Stimulated activated CD8-positive, alpha-beta memory T cell treated with anti-CD3 and anti-CD28 coated beads, Interleukin-15, amount 100 ng/mL, for 1 hour (primary cell): ENCODE measurements around the gene RNF145.
A peak's percentile ranks its signal among the peaks of the same experiment; 100 is the strongest.

Experiments
- DNase-seq: peaks from one replicate; pipeline ENCODE4 v3.0.0-alpha.2; 2020; ENCODE audit warnings: low read depth

The RNF145 gene

DNA sequence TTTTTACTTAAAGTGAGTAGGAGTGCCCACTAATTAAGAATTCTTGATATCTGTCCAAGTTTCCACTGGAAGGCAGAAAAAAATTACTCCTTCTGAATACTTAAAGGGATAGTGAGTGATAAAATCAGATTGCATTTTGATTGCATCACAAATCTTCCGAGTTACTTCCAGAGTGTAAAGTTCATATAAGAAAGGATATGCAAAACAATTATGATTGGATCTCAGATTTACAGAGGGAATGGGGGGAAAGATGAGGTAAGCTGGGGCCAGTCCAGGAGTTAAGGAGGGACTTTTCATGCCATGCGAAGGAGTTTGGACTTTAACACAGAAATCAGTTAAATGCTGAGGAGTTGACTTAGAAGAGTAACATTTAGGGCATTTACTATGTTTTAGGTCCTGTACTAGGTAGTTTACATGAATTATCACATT lies 9.3 kb upstream of the RNF145 start:
- DNase-seq, result no peak

DNA sequence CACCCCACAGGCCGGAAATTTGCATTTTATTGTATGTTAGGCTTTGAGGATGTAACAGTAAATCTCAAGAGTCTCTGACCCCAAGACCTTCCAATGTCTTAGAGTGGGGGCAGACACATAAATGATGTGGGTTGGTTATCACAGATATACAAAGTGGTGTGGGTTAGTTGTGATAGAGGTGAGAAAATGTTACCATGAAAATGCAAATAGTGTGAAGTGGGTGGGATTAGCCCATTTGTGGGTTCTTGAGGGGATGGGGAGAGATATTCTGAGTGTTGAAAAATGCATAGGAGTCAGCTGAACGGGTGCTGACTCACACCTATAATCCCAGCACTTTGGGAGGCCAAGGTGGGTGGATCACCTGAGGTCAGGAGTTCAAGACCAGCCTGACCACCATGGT lies 7.9 kb upstream of the RNF145 start:
- DNase-seq, result no peak

DNA sequence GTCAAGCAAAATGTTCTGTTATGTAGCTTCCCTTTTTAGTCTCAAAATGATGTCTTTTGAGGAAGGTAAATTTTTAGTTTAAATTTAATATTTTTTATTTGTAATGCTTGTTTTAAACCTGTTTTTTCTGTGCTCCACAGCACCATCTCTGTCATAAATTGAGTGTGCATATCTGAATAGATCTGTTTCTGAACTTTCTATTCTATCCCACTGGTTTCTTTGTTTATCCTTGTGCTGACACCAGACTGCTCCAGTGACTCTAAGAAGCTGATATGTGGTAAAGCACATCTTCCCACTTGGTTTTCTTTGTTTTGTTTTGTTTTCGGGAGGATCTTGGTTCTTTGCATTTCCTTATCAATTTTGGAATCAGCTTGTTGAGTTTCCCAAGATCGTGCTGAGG lies 7.1 kb upstream of the RNF145 start:
- DNase-seq, result no peak

DNA sequence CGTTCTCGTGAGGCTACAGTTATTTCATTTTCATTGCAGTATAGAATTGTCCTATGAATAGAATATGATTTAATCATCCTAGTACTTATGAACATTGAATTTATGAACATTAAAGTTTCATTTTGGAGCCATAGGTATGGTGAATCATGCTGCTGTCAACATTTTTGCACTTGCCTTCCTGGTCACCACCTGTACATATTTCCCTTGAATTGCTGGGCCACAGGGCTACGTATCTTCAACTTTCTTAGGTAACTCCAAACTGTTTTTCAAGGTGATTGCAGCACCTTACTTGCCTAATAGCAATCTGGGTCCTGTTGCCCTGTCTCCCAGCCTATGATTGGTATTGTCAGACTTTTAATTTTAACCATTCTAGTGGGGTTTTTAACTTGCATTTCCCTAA lies 6.5 kb upstream of the RNF145 start:
- no peak for DNase-seq

DNA sequence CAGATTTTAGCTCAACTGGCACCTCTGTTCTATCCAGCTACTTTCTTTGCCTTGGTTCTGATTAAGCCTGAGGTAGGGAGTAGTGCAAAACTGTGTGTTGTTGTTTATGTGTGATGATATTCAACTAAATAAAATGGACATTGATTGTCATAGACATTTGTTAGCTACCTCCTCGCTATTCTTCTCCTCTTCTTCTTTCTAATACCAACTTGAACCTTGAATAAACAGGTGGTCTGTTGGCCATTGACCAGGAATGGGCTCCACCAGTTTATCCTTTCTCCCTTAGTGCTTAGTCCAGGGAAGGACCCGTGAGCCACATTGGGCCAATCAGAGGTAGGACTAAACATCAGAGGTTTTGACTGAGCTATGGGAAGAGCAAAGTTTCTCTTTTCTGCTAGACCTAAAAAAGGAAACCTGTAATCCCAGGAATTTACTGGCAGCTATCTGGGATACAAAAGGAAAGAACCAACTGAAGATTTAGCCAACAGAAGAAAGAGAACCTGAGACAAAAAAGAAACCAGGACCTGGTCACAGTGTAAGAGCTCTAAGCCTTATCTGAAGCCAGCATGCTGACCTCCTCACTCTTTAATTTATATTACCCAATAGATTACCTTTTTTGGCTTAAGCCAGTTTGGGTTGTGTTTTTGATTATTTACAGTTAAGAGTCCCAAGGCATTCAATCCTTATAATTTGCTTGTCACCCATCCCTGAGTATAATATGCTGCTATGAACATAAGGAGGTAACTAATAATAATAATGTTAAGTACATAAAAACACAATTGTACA lies 5.3 kb upstream of the RNF145 start:
- DNase-seq, result no peak

DNA sequence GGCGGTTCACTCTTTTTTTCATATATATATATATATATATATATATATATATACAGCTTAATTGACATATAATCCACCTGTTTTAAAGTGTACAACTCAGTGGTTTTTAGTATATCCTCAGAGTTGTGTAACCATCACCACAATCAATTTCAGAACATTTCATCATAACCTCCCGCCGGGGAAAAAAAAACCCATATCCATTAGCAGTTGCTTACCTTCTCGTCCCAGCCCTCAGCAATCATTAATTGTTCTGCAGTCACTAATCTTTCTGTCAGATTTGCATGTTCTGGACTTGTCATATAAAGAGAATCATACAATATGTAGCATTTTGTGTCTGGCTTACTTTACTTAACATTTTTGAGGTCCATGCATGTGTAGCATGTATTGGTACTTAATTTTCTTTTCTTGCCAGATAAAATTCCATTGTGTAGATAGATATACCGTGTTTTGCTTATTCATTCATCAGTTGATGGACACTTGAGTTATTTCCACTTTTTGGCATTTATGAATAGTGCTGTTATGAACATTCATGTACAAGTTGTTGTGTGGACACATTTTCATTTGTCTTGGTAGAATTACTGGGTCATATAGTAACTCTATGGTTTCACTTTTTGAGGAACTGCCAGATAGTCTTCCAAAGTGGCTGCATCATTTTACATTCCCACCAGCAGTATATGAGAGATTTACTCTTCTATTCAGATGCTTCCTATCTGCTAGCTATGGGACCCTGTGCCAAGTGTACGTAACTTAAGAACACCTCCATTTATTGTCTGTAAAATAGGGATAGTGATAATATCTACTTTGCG lies 3.5 kb upstream of the RNF145 start:
- DNase-seq, result no peak

DNA sequence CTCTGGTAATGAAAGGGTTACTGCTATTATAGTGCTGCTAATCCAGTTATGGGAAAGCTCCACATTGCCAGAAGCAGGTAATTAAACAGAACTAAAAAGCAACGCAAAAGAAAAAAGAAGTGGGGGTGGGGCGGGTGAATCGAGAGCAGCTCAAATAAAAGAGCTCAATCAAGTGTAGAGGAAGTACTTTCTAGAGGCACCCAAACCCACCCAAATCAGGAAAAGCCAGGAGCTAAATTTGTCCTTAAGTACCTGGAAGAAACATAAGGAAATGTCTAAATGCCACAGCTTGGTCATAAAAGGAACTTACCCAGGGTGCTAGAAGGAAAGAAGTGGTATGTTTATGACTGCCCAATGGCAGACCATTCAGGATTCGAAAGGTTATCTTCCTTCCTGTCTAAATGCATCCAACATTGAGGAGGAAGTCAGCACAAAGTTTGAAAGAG lies 2.4 kb upstream of the RNF145 start:
- no peak for DNase-seq

DNA sequence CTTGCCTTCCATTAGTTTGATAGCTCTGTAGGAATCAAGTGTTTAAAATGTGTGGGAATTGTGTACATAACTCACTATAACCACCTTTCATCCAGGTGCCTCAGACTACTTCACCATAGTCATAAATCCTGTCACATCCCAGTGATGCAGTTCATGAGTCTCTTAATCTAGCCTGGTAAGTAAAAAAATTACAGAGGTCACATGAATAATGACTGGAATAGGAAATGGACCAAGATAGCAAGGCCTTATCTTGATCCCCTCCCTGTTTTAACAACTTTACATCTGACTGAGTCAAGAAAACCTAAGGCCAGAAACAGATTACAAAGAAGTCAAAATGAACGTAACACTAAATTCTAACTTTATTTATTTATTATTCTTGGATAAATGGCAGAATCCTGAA lies 1.5 kb upstream of the RNF145 start:
- DNase-seq, result no peak

DNA sequence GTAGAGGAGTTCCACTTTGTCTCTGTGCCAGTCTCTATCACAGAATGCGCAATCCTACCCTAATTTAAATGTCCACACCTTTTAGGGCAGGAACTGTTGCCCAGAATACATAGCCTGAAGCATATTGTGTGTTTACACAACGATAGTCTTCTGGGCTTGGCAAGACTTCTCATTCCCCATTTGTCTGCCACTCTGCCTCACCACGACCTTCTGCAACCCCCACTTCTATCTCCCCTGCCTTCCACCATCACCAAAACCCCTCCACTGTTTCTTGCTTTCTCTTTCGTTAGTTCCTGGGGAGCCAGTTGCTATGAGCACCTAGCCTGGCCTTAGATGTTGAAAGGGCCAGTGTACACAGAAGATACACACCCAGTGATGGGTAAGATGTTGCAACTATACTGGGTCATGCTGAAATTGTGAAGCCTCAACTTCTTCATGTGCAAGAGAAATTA lies 883 bp upstream of the RNF145 start:
- no peak for DNase-seq

DNA sequence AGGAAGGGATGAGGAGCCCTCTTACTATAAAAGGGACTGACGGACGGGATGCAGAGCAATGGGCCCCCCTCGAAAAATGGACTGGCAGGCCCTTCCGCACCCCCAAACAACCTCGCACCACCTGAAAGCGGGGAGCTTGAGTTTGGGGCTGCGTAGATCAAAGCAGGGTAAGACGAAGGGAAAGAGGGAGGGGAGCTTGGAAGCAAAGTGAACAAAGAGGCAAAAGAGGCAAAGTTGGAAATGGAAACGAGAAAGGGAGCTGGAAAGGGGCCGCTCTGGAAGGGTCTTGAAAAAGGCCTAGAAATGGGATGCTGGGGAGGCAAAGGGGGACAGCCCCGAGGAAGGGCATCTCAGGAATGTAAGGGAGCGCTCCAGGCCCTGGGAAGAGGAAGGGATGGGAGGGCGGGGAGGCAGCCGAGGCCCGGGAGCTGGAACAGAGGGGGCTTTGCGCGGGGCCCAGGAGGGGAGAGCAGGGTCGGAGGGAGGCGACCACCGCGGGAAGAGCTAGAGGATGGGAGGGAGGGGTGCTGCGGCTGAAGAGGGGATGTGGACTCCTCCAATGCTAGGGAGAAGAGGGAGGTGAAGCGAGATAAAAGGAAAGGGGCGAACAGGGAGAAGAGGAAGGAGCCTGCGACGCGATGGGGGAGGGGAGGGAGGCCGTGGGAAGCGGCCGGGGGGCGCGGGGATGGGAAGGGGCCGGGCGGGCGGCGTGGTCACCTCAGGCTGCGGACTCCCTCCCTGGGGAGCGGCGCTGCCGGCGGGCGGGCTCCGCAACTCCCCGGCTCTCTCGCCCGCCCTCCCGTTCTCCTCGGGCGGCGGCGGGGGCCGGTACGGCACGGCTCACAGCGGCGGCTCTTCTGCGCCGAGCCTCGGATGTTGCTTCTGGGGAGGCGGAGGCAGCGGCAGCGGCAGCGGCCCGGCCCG lies 577 bp downstream of the RNF145 start:
- no peak for DNase-seq

DNA sequence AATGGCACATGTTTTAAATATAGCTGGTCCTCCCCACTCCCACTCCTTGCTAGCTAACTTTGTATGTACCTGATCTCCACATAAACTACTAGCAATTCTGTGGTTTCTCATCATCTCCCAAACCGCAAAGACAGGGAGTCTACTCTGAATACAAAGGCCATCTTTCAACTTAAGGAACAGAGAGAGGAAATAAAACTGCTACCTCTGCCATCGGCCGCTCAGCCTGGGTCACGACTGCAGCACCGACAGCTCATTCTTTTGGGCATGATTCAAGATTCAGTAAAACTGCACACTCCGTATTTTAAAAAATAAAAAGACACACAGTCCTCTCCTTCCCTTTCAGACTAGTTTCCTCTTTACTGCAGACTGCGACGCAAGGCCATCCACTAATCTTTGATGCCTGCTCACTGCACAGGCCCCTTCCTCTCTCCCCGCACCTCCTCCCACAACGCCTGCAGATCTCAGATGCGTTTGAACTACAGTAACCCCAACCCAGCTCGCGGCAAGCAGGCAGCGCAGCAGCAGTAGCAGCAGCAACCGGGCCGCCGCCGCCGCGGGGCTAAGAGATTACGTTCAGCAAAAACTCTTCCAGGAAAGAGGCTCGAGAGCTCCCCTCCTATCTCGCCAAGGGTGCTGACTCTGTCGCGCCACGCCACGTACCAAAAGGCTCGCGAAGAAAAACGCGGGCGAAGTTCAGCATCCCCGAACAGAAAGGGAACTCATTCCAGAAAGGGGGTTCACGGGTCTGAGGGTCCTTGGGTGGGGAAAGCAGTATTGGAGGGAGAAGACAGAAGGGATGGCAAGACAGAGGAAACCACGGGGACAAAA lies 1.5 kb downstream of the RNF145 start:
- DNase-seq, result peak; percentile 45

DNA sequence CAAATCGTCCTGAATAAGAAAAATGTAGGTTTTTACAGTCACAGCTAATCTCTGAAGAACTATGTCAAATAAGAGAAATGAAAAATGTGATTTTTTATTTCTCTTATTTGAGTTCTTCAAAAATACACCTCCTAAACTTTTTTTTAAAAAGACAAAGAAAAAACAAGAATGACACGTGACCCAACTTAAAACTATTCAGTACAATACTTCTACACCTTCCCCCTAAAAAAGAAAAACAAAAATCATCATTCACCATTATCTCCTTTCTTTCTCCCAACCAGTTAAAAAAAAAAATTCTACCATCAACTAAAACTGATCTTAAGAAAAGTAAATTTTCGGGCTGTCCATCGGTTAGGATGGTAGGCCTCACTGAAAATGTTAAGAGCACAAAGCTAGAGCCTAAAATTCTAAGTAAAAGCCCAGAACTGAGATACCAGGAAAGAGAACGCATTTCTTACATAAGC lies 2.1 kb downstream of the RNF145 start:
- DNase-seq, result no peak

DNA sequence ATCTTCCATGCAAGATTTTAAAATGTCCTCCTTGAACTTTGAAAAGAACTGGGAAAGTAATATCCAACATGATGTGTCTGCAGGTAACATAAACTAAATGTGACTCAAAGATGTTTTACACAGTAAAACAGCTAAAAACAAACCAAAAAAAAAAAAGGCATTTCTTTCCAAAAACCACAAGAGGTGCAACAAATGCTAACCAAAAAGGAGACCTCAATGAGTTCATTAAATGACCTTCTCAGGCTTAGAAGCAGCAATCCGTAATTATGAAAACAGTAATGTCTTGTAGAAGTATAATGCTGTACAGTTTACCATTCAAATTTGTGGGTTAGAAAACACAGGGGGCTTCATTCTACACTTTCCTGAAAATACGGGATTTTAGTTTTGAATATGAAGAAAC lies 2.5 kb downstream of the RNF145 start:
- no peak for DNase-seq

DNA sequence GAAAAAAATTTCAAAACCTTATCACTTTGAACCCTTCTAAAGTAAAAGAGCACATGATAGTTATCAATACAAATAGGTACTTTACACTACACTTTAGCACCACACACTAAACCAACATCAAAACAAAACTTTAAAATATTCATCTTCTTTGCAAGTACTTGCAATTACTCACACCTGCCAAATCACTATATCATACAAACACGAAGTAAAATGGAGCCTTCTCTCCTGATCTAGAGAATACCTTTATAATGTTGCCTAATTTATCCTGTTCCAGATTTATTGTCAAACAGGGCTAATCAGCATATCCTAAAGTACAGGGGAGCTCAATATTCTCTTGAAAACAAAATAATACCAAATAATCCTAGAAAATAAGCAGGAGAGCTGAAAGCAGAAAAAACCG lies 3.0 kb downstream of the RNF145 start:
- DNase-seq, result no peak

DNA sequence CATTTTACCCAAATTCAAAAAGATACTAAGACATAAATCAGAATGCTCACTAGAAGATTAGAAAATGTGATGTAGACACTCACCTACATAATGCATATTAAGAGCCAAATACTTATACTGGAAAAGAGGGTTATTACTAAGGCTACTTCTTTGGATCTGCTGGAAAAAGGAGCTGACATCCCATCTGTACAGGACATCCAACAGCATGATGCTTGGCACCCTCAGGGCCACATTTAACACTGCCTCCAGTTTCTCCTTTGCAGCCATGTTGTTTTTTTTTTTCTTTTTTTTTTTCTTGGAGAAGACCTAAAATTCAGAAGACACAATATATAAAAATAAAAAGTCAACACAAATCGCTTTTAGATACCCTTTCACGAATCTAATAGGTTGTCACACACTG lies 6.0 kb downstream of the RNF145 start:
- DNase-seq, result no peak

DNA sequence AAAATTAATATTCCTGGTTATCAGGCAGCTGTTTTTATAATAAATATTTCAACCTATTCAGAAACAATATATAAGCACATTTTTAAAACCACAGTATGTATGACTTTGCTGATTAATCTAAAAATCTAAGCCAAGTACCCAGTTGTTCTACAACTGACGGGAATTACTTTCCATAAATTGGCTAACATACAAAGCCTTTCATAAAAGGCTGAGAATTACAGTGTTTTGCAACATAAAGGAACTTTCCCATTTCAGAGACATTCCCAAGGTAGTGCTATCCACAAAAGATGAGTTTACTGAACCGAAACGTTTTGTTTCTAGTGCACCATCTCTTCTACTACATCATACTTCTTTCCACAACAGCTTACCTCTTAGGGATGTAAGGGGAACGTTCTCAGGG lies 7.2 kb downstream of the RNF145 start:
- DNase-seq, result no peak

DNA sequence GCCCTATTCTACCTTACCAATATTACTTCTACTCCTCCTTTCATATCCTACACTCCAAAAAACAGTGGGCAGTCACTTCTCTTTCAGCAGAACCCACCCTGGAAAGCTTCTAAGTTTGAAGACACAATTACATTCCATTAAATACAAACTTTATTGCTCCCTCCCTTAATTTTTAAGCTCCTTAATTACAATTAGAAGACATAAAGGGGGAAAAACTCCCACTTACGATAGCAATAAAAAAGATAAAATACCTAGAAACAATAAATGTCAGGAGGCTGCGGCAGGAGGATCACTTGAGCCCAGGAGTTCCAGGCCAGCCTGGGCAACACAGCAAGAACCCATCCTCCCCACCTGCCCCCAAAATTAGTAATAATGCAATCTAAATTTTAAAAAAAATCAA lies 9.6 kb downstream of the RNF145 start:
- no peak for DNase-seq

DNA sequence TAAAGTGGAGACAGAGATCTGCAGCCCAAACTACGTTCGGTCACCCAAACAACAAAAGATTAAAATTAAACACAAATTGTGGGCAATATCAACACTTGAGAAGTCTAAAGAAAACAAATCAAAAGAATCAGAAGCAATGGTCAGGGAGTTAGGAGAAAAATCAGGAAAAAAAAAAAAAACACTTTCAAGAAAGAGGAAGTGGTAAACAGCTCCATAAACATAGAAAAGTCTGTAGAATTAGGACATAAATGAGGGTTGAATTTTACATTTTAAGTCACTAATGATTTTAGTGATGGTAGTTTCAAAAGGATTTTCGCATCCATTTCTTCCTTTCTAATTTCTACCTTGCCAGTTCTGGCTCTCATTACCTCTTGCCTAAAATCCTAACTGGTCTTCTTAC lies 10.1 kb downstream of the RNF145 start:
- DNase-seq, result no peak

DNA sequence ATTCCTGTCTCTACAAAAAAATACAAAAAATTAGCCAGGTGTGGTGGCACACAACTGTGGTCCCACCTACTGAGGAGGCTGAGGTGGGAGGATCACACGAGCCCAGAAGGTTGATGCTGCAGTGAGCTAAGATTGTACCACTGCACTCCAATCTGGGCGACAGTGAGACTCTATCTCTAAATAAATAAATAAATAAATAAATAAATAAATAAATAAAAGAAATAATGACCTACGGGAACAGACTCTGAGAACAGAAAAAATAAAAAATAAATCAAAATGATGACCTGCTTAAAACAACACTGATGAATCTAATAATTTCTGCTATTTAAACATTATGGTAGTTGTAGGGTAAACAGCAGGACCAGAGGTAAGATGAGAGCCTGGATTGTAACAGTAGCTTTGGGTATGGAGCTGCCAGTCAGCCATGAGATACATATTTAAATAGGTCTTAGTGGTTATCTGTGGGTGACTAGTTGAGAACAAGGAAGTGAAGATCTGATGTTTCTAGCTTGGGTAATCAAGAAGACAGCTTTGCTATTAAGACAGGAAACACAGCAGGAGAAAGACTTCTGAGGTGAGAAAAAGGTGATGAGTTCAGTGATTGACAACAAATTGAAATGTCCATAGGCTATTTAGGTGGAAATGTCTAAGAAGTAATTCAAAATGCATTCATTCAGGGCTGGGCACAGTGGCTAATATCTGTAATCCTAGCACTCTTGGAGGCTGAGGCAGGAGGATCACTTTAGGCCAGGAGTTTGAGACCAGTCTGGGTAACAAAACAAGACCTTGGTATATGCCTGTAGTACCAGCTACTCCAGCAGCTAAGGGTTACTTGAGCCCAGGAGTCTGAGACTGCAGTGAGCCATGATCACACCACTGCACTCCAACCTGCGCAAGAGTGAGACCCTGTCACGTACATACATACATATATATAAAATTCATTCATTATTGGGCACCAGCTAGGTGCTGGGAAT lies 11.0 kb downstream of the RNF145 start:
- no peak for DNase-seq

DNA sequence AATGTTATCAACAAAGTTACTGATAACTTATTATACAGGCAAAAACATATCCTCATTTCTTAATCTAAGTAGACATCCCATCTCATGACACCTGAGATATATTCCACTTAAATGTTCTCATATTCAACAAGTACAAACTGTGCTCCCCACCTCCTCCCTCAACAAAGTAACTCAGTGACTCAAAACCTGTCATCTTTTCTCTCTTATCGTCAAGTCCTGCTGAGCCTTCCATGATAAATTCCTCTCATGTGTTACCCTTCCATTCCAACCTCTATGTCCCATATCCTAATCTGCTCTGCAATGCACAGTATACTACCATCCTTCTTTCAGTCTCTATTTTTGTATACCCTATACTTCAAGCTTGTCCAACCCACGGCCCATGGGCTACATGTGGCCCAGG lies 13.6 kb downstream of the RNF145 start:
- DNase-seq, result no peak
